Colonic mucosa (tissue), 4 donors: ENCODE measurements around the gene PRICKLE4. TPM values are rescaled to one million over a fixed set of nuclear protein-coding genes. Genes with fewer than 3 reads are reported as not detected.

Source experiments
- DNase-seq: peaks from one replicate; pipeline ENCODE4 v3.0.0-alpha.2; 2020
- H3K27ac ChIP-seq: fragments of 200-600 bp; one replicate; pipeline ENCODE4 v1.8.0; 2021
- H3K27me3 ChIP-seq: fragments of 200-600 bp; one replicate; pipeline ENCODE4 v1.8.0; 2021
- H3K36me3 ChIP-seq: fragments of 200-600 bp; one replicate; pipeline ENCODE4 v1.8.0; 2021
- H3K4me1 ChIP-seq: fragments of 200-600 bp; one replicate; pipeline ENCODE4 v1.8.0; 2021; ENCODE audit warnings: mild to moderate bottlenecking
- H3K4me3 ChIP-seq: fragments of 200-600 bp; one replicate; pipeline ENCODE4 v1.8.0; 2021
- H3K9ac ChIP-seq, 2 donors: one replicate each; pipeline ENCODE4 v1.7.0; 2013; ENCODE audit warnings: control low read depth in 2 of 2, low read depth in 2 of 2, low read length in 2 of 2
- H3K9me3 ChIP-seq: fragments of 200-600 bp; one replicate; pipeline ENCODE4 v1.8.0; 2021
- intact Hi-C: fragments of 100-400 bp; cut with DNase I; formaldehyde crosslinking; loops from one replicate; pipeline ENCODE4 v1.14.1; 2022
- total RNA-seq, 2 donors: library from RNA; stranded (reverse); fragmentation: NEBNext Ultra II Directional in 1 of 2; extraction: Animal tissue kit (Norgen Biotek cat#: 25700) in 1 of 2; gene quantifications; one replicate each; pipeline ENCODE4 v1.2.1, GENCODE V29; 2021
- TF ChIP-seq, protein P1 (sequence below): fragments of 200-600 bp; IDR thresholded peaks from one replicate; pipeline ENCODE4 v1.8.0; 2022; ENCODE audit warnings: antibody characterized with exemption, mild to moderate bottlenecking
- donor health status: healthy.
- donor health status: DM: no; HTN: no; CAD: no.
- donor health status: DM: no; HTN: no; CAD: no.

PRICKLE4 gene
- total RNA-seq, 2 donors from 2014 or later = 1.8 to 4.8 TPM

DNA sequence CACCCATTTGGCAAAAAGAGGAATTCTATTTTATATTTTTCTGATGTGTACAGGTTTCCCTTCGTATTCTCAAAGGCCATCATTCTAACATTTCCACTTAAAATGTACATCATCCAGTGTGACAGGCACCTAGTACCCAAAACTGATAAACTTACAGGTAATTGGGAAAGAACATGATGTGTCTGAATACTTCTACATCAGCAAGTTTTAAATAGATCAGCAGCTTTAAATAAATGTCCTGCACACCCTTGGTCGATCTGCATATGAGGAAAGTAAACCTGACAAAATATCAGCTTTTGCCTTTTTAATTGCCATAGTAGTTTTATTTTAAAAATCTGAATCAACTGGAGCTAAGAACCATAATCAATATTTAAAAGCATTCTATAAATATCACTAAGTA is 33.4 kb downstream of the PRICKLE4 start:
- Histone ChIP-seq H3K27me3 (no peaks in the 10 kb centered on the region), H3K4me3 (no peak overlapping the region), H3K36me3 (no peaks in the 10 kb centered on the region), H3K9ac (no peak overlapping the region), H3K27ac (no peak overlapping the region), H3K9me3 (no peaks in the 10 kb centered on the region), H3K4me1 (no peaks in the 10 kb centered on the region)
- intact Hi-C loops = no loop called here
- TF ChIP-seq, protein P1, sequence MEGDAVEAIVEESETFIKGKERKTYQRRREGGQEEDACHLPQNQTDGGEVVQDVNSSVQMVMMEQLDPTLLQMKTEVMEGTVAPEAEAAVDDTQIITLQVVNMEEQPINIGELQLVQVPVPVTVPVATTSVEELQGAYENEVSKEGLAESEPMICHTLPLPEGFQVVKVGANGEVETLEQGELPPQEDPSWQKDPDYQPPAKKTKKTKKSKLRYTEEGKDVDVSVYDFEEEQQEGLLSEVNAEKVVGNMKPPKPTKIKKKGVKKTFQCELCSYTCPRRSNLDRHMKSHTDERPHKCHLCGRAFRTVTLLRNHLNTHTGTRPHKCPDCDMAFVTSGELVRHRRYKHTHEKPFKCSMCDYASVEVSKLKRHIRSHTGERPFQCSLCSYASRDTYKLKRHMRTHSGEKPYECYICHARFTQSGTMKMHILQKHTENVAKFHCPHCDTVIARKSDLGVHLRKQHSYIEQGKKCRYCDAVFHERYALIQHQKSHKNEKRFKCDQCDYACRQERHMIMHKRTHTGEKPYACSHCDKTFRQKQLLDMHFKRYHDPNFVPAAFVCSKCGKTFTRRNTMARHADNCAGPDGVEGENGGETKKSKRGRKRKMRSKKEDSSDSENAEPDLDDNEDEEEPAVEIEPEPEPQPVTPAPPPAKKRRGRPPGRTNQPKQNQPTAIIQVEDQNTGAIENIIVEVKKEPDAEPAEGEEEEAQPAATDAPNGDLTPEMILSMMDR = no peak
- DNase-seq = no peak

DNA sequence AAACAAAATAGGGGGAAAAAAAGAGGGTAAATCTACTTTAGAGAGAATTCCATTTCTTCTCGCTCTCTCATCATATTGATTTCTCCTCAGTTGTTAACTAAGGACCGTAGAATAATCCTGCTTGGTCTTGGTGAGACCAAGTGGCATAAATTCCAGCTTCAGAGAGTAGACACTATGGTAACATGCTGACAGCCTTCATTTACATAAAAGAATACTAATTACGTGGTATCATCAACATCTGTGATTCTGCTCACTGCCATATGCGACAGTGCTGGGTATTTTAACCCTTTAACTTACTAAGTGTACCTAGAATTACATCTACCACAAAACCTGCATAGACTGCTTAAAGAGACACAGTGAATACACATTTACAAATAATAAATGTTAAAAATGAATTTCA is 34.0 kb downstream of the PRICKLE4 start:
- no peak overlapping the region for H3K27ac ChIP-seq
- H3K4me3 ChIP-seq = no peak overlapping the region
- H3K9me3 ChIP-seq = no peaks in the 10 kb centered on the region
- intact Hi-C loops = no loop called here
- no peak overlapping the region for H3K9ac ChIP-seq
- H3K27me3 ChIP-seq = no peaks in the 10 kb centered on the region
- TF ChIP-seq, protein P1 = no peak
- DNase-seq = no peak
- no peaks in the 10 kb centered on the region for H3K4me1 ChIP-seq
- H3K36me3 ChIP-seq = no peaks in the 10 kb centered on the region

DNA sequence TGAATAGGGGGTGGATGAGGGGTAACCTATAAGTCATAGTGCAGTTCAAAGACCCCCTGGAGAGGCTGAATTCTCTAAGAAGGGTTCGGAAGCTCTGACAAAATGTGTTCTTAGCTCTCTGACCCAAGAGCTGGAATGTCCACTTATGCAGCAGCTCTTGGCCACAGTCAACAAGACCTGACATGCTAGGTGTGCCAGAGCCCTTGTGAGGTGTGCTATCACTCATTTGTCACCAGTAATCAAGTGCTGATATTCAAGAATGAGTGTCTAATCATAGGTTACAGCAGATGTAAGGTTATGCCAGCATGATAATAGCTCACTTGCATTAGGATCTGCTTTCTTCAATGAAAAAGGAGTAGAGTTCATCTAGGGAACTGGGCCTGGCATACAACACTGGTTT is 35.0 kb downstream of the PRICKLE4 start:
- intact Hi-C loops = no loop called here
- Histone ChIP-seq H3K9me3 (no peaks in the 10 kb centered on the region), H3K27ac (no peak overlapping the region), H3K4me1 (no peaks in the 10 kb centered on the region), H3K36me3 (no peaks in the 10 kb centered on the region), H3K4me3 (no peak overlapping the region), H3K27me3 (no peaks in the 10 kb centered on the region), H3K9ac (no peak overlapping the region)
- no peak for DNase-seq
- TF ChIP-seq, protein P1 = no peak

DNA sequence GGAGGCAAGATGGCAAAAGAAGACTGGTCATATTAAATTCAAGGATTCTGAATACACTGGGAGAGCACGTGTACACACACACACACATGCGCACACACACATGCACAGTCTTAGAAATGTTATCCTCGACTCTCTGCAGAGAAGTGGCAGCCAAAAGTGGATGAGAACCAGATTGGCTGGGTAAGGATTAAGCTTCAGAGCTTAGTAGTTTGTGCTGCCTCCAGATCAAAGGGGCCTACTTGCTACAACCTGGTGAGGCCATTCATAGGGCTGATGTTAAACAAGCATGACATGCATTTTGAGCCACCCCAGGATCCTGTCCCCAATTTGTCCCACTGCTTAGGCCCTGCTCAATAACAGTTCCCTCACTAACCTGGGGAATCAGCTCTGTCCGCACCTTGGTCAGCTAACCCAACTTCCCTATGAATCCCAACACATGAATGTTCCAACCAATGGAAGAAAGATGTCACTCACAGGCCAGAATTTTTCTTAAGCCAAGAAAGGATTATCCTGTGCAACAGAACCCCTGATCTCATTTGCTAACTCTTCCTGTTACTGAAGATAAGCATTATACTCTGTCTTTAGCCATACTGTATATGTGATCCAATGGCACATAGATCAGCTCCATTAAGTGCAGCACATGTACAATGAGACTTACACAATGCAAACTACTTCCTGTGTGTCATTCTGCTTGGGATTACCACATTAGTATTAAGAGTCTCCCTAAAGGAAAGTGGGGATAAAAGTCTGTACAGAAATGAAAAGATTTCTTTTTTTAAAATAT is 37.9 kb downstream of the PRICKLE4 start:
- no peak overlapping the region for H3K9ac ChIP-seq
- no peaks in the 10 kb centered on the region for H3K36me3 ChIP-seq
- no peaks in the 10 kb centered on the region for H3K4me1 ChIP-seq
- no peaks in the 10 kb centered on the region for H3K27me3 ChIP-seq
- no peak overlapping the region for H3K4me3 ChIP-seq
- TF ChIP-seq, protein P1 = no peak
- H3K9me3 ChIP-seq = no peaks in the 10 kb centered on the region
- no peak for DNase-seq
- intact Hi-C loops = no loop called here
- H3K27ac ChIP-seq = no peak overlapping the region

DNA sequence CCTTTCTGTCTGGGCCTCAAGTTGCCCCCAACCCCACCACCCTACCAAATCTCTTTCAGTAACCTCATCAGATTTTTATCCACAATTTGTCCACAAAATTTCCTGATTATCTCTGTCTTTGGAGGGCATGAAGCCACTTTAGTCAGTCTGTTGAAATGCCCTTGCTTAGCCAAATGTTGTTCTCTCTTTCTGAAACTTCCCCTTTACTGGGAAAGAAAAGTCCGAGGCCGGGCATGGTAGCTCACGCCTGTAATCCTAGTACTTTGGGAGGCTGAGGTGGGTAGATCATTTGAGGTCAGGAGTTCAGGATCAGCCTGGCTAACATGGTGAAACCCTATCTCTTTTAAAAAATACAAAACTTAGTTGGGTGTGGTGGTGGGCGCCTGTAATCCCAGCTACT is 40.7 kb downstream of the PRICKLE4 start:
- no peaks in the 10 kb centered on the region for H3K4me1 ChIP-seq
- H3K4me3 ChIP-seq = no peak overlapping the region
- no peaks in the 10 kb centered on the region for H3K9me3 ChIP-seq
- H3K27ac ChIP-seq = no peak overlapping the region
- TF ChIP-seq, protein P1 = no peak
- no peaks in the 10 kb centered on the region for H3K27me3 ChIP-seq
- DNase-seq = no peak
- H3K9ac ChIP-seq = no peak overlapping the region
- no peaks in the 10 kb centered on the region for H3K36me3 ChIP-seq
- intact Hi-C loops = no loop called here
